C1 segment of cervical spinal cord (tissue), 14 donors: ENCODE data around the gene KCTD19.

Source experiments
- DNase-seq, 14 donors: peaks; one replicate each; lab custom pipeline; 2025; lab: John Stamatoyannopoulos, UW

The KCTD19 gene

DNA sequence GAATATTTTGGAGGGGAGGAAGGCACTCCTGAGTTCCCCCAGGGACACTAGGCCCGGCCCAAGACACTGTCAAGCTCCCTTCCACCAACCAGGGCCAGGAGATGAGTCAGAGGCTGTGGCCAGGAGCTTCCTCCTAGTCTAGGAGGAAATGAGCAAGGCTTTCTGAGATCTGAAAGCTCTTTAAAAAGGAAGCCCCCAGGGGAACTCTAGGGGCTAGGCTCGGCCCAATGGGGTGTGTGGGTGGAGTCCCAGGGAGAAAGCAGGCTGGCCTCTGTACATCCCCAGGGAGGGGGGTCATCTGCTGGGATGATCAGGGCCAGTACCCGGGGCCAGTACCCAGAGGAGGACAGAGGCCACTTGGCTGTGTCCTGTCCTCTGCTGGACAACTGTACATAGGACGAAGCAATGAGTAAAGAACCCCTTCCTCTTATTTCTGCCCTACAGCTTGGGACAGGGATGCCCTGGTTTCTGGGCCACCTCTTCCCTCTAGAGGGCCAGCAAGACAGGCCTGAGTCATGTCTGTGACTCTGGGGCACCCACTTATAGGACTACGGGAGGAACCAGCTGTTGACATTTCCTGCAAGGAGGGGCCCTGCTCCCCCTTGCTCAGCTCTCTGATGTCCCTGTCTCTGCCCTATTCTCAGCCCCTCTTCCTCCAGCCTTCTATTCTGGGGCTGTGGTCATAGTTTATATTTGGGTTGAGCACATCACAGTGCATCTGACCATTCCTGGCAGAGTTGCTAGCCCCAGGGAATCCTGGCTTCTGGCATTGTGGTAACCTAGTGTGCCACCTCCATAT lies 82.0 kb downstream of the KCTD19 start:
- peak in 10 of 14 donors; percentile 20 to 72 (median 44) for DNase-seq

- peak in 1 of 14 donors; percentile 28 for DNase-seq
Measured at GRCh38 chr16:67243481-67243880, 83.1 kb downstream of the KCTD19 start.

DNA sequence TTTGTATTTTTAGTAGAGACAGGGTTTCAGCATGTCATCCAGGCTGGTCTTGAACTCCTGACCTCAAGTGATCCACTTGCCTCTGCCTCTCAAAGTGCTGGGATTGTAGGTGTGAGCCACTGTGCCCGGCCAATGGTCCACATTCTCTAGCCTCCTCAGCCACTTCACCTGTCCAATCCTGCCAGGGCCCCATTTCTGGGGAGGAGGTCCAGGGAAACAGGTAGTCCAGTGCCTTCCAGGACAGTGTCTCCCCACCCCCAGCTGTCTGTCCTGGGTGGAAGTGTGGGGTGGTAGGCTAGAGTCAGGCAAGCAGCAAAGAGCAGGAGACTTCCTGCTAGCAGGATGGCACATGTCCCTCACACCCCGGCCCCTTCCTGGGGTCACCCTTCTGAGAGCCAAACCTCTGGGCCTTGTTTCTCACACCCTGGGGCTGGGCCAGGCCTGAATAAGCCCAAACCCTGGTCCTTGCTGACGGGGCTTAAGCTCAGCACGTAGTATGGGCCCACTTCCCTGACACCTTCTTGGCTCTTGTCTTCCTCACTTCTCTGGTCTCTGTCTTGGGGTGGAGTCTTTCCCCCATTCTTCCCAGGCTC lies 84.3 kb downstream of the KCTD19 start:
- no peak for DNase-seq

DNA sequence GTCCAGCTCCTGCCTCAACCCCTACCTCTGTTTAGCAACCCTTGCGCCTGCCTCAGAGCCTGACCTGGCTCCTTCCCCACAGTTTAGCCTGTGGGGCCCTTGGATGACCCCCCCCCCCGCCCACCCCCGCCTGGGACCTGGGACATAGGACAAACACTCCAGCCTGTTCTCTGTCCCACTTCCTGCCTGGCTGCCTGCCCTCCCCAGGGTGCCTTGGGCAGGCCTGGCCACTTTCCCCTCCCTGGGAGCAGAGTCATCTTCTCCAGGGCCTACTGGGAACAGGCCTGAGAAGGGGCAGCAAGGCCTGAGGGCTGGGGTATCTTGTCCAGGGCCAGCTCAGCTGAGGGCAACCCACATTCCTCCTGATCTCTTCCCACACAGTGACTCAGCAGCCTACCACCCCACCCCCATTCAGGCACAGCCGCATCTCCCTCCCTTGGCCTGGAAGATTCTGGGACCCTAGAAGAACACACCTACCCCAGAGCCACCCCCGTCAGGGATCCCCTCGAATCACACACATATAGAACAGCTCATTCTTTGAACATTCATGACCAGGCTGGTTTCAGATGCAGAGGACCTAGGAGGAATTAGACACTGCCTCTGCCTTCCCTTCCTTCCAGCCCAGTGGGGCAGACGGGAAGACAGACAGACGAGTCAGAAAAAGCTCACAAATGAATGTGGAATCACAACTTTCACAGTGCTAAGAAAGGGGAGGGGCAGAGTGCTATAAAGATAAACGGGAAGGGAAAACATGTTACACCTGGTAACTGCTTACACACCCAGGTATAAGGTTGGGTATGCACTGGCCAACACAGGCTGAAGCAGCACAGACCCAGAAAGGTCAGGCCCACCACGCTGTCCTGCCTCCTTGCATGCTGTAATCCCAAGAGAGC lies 85.3 kb downstream of the KCTD19 start:
- peak in 4 of 14 donors; percentile 13 to 55 (median 20) for DNase-seq

DNA sequence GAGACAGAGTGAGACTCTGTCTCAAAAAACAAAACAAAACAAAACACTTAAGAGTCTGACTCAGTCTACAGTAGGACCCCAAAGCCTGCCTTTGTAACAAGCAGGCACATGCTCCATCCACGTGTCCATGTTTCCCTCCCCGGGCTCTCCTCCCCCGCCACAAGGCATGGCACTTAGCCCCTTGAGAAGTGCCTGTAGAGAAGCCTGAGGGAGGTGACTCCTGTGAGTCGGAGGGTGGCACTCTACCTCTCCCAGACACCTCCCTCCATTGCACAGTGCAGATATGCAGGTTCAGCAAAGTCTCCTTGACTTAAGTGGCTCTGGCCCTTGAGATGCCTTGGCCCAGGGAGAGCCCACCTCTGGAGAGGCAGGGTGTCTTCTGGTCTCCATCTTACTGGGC lies 86.0 kb downstream of the KCTD19 start:
- DNase-seq: no peak
